SKM-1 treated with dmso at 0.1 percent for 144 hours (cell line): ENCODE data around the gene HM13.
"Not testable (repeated sequence)": the region's sequence is repeated elsewhere in the genome, so short reads cannot be mapped to it uniquely, and the experiment has no call there.

Source experiments
- DNase-seq: peaks from one replicate; lab custom pipeline; 2025; ENCODE audit not compliant: unreplicated experiment; lab: John Stamatoyannopoulos, UW

HM13 gene

GRCh38 chr20:31542201-31542842, 28.1 kb downstream of the HM13 start:
- DNase-seq = no peak

- no peak for DNase-seq
Measured at GRCh38 chr20:31542963-31543362, 28.7 kb downstream of the HM13 start.

GRCh38 chr20:31543966-31544598, 29.8 kb downstream of the HM13 start:
- no peak for DNase-seq

- no peak for DNase-seq
Measured at GRCh38 chr20:31544600-31544999, 30.4 kb downstream of the HM13 start.

- not testable (repeated sequence) for DNase-seq
Measured at GRCh38 chr20:31545621-31546040, 31.4 kb downstream of the HM13 start.

- peak; percentile 88 for DNase-seq
Measured at GRCh38 chr20:31547017-31547675, 32.9 kb downstream of the HM13 start.

- DNase-seq = no peak
Measured at GRCh38 chr20:31547720-31548298, 33.6 kb downstream of the HM13 start.

GRCh38 chr20:31548820-31549512, 34.7 kb downstream of the HM13 start:
- no peak for DNase-seq

- no peak for DNase-seq
Measured at GRCh38 chr20:31549513-31549880, 35.3 kb downstream of the HM13 start.

- DNase-seq = no peak
Measured at GRCh38 chr20:31550099-31550498, 35.9 kb downstream of the HM13 start.

GRCh38 chr20:31551163-31552081, 37.2 kb downstream of the HM13 start:
- DNase-seq = no peak

- DNase-seq = no peak
Measured at GRCh38 chr20:31555203-31555775, 41.0 kb downstream of the HM13 start.

GRCh38 chr20:31559704-31560093, 45.5 kb downstream of the HM13 start:
- no peak for DNase-seq

GRCh38 chr20:31560094-31560745, 46.0 kb downstream of the HM13 start:
- DNase-seq = peak; percentile 88

GRCh38 chr20:31560746-31561598, 46.7 kb downstream of the HM13 start:
- DNase-seq = no peak

GRCh38 chr20:31562241-31562640, 48.0 kb downstream of the HM13 start:
- DNase-seq = no peak

- DNase-seq = no peak
Measured at GRCh38 chr20:31564284-31564683, 50.0 kb downstream of the HM13 start.

GRCh38 chr20:31565699-31566318, 51.6 kb downstream of the HM13 start:
- DNase-seq = no peak
